Adipocyte (in vitro differentiated cells): ENCODE measurements around the gene KCTD1.

ENCODE experiments used
- DNase-seq: peaks from one replicate; pipeline ENCODE4 v3.0.0-alpha.2; 2015; ENCODE audit warnings: low read depth
- H3K27me3 ChIP-seq: replicated peaks from 2 replicates; pipeline ENCODE4 v1.7.0; 2013; ENCODE audit warnings: mild to moderate bottlenecking, low read length, moderate library complexity; ENCODE audit not compliant: control insufficient read depth, insufficient read depth
- H3K36me3 ChIP-seq: 2 replicates; pipeline ENCODE4 v1.7.0; 2013; ENCODE audit warnings: low read length, mild to moderate bottlenecking, moderate library complexity; ENCODE audit not compliant: control insufficient read depth, insufficient read depth, severe bottlenecking
- H3K4me1 ChIP-seq: 2 replicates; pipeline ENCODE4 v1.7.0; 2013; ENCODE audit warnings: mild to moderate bottlenecking, low read length, moderate library complexity; ENCODE audit not compliant: control insufficient read depth, insufficient read depth
- H3K4me3 ChIP-seq: 2 replicates; pipeline ENCODE4 v1.7.0; 2013; ENCODE audit warnings: mild to moderate bottlenecking, low read length, moderate library complexity
- H3K9ac ChIP-seq: 2 replicates; pipeline ENCODE4 v1.7.0; 2013; ENCODE audit warnings: mild to moderate bottlenecking, low read length, moderate library complexity
- H3K9me3 ChIP-seq: 2 replicates; pipeline ENCODE4 v1.7.0; 2013; ENCODE audit warnings: mild to moderate bottlenecking, low read length, moderate library complexity; ENCODE audit not compliant: control insufficient read depth

Gene KCTD1

GRCh38 chr18:26516964-26517363 is 31.4 kb downstream of the KCTD1 start:
- no peak for DNase-seq
- Histone ChIP-seq H3K4me3 (no peak overlapping the region), H3K36me3 (no peaks in the 10 kb centered on the region)

GRCh38 chr18:26515643-26516487 is 32.5 kb downstream of the KCTD1 start:
- no peak for DNase-seq
- H3K27me3 ChIP-seq: no peaks in the 10 kb centered on the region
- H3K36me3 ChIP-seq: no peaks in the 10 kb centered on the region
- no peak overlapping the region for H3K4me3 ChIP-seq
- no peaks in the 10 kb centered on the region for H3K9me3 ChIP-seq
- no peak overlapping the region for H3K9ac ChIP-seq
- peaks cover 23% of the 10 kb centered on the region for H3K4me1 ChIP-seq

More at GRCh38 chr18:26516964-26517363, 31.4 kb downstream of the KCTD1 start:
- Histone ChIP-seq H3K4me1 (peaks cover 16% of the 10 kb centered on the region), H3K27me3 (no peaks in the 10 kb centered on the region), H3K9me3 (no peaks in the 10 kb centered on the region), H3K9ac (no peak overlapping the region)

GRCh38 chr18:26511339-26512071 is 36.8 kb downstream of the KCTD1 start:
- Histone ChIP-seq H3K27me3 (no peaks in the 10 kb centered on the region), H3K4me1 (peaks cover 36% of the 10 kb centered on the region), H3K36me3 (no peaks in the 10 kb centered on the region), H3K9ac (no peak overlapping the region), H3K9me3 (no peaks in the 10 kb centered on the region), H3K4me3 (no peak overlapping the region)
- no peak for DNase-seq

- H3K27me3 ChIP-seq: no peaks in the 10 kb centered on the region
- H3K36me3 ChIP-seq: no peaks in the 10 kb centered on the region
- no peaks in the 10 kb centered on the region for H3K9me3 ChIP-seq
- peak overlapping the region; percentile 27 for H3K9ac ChIP-seq
- peak; percentile 61 for DNase-seq
- peaks cover 36% of the 10 kb centered on the region for H3K4me1 ChIP-seq
- peak overlapping the region; percentile 37 for H3K4me3 ChIP-seq
Measured at GRCh38 chr18:26510337-26510736, 38.0 kb downstream of the KCTD1 start.

GRCh38 chr18:26506012-26506411 is 42.3 kb downstream of the KCTD1 start:
- Histone ChIP-seq H3K36me3 (no peaks in the 10 kb centered on the region), H3K27me3 (no peaks in the 10 kb centered on the region), H3K4me3 (no peak overlapping the region), H3K9me3 (no peaks in the 10 kb centered on the region), H3K4me1 (peaks cover 14% of the 10 kb centered on the region), H3K9ac (no peak overlapping the region)
- DNase-seq: no peak

GRCh38 chr18:26504831-26505230 is 43.5 kb downstream of the KCTD1 start:
- no peaks in the 10 kb centered on the region for H3K27me3 ChIP-seq
- no peak for DNase-seq
- no peak overlapping the region for H3K4me3 ChIP-seq

GRCh38 chr18:26503382-26503781 is 45.0 kb downstream of the KCTD1 start:
- Histone ChIP-seq H3K36me3 (no peaks in the 10 kb centered on the region), H3K4me1 (no peaks in the 10 kb centered on the region), H3K9me3 (no peaks in the 10 kb centered on the region), H3K27me3 (no peaks in the 10 kb centered on the region), H3K4me3 (no peak overlapping the region), H3K9ac (no peak overlapping the region)
- no peak for DNase-seq

More at GRCh38 chr18:26504831-26505230, 43.5 kb downstream of the KCTD1 start:
- peaks cover 2% of the 10 kb centered on the region for H3K4me1 ChIP-seq
- H3K36me3 ChIP-seq: no peaks in the 10 kb centered on the region
- H3K9ac ChIP-seq: no peak overlapping the region
- no peaks in the 10 kb centered on the region for H3K9me3 ChIP-seq

- Histone ChIP-seq H3K4me1 (no peaks in the 10 kb centered on the region), H3K27me3 (no peaks in the 10 kb centered on the region), H3K36me3 (no peaks in the 10 kb centered on the region), H3K9me3 (no peaks in the 10 kb centered on the region), H3K4me3 (no peak overlapping the region), H3K9ac (no peak overlapping the region)
- DNase-seq: no peak
Measured at GRCh38 chr18:26502823-26503222, 45.5 kb downstream of the KCTD1 start.

- no peaks in the 10 kb centered on the region for H3K27me3 ChIP-seq
- H3K9me3 ChIP-seq: no peaks in the 10 kb centered on the region
- no peak overlapping the region for H3K9ac ChIP-seq
- H3K36me3 ChIP-seq: no peaks in the 10 kb centered on the region
- peak; percentile 16 for DNase-seq
- H3K4me1 ChIP-seq: peaks cover 5% of the 10 kb centered on the region
- H3K4me3 ChIP-seq: no peak overlapping the region
Measured at GRCh38 chr18:26497866-26498265, 50.5 kb downstream of the KCTD1 start.

- H3K9me3 ChIP-seq: no peaks in the 10 kb centered on the region
- no peaks in the 10 kb centered on the region for H3K27me3 ChIP-seq
- no peak overlapping the region for H3K9ac ChIP-seq
- no peaks in the 10 kb centered on the region for H3K36me3 ChIP-seq
- peaks cover 6% of the 10 kb centered on the region for H3K4me1 ChIP-seq
- no peak for DNase-seq
- H3K4me3 ChIP-seq: no peak overlapping the region
Measured at GRCh38 chr18:26496528-26496927, 51.8 kb downstream of the KCTD1 start.

GRCh38 chr18:26495287-26495686 is 53.1 kb downstream of the KCTD1 start:
- no peaks in the 10 kb centered on the region for H3K36me3 ChIP-seq
- peak; percentile 39 for DNase-seq
- no peak overlapping the region for H3K4me3 ChIP-seq

More at GRCh38 chr18:26495287-26495686, 53.1 kb downstream of the KCTD1 start:
- Histone ChIP-seq H3K27me3 (no peaks in the 10 kb centered on the region), H3K9me3 (no peaks in the 10 kb centered on the region), H3K4me1 (peaks cover 6% of the 10 kb centered on the region), H3K9ac (no peak overlapping the region)
